ENCODE measurements around the gene YTHDF2. TPM values are rescaled to one million over a fixed set of nuclear protein-coding genes. Genes with fewer than 3 reads are reported as not detected.

YTHDF2 gene
- polyA plus RNA-seq, 1 of the 3 experiments (the other 2 are of a cell fraction), result 45.2 TPM

DNA sequence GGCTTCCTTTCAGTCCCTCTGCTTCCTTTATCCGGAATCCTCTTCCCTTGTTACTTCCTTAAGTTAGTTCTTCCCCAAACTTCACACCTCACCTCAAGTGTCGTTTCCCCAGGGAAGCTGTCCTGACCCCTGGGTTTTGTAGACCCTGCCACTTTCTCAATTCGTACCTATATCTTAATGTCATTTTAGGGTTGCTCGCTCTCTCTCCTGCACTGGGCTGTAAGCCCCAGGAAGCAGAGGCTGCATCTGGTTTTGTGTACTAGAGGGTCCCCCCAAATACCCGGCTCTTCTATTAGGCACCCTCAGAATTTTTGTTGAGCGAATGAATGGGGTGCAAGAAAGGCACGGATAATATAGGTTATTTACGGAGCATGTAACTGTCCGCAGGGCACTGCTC lies 74.6 kb downstream of the YTHDF2 start:
- no peaks in the 10 kb centered on the region for H3F3A ChIP-seq (replicated peaks; ENCODE audit: insufficient read depth)
- H3K4me3 ChIP-seq (ENCODE audit: low read depth in 2 of 2, low read length in 1 of 2), result no peak overlapping the region
- no peak overlapping the region for H3K4me2 ChIP-seq
- peaks cover 0 to 41% of the 10 kb centered on the region in 2 experiments; a peak in 1 of 4 replicates for H3K4me1 ChIP-seq (ENCODE audit: control insufficient read depth in 1 of 2, insufficient read depth in 2 of 2, low read depth in 1 of 2, low read length in 1 of 2)
- no peak overlapping the region for H3K27ac ChIP-seq (ENCODE audit: low read depth in 2 of 2, low read length in 1 of 2)
- no peak for DNase-seq
- 73% methylated on average over 9 of the region's 9 CpGs for WGBS (ENCODE audit: low lambda C conversion rate)
- H3K9me2 ChIP-seq, result no peaks in the 10 kb centered on the region
- TF ChIP-seq JUND (IDR thresholded peaks at IDR 0.05) (no peak), POLR2AphosphoS5 (IDR thresholded peaks at IDR 0.05; ENCODE audit: low read depth, low read length) (no peak), SMC3 (IDR thresholded peaks at IDR 0.05; ENCODE audit: low read depth, low read length) (no peak), NFIC (IDR thresholded peaks at IDR 0.05; ENCODE audit: borderline replicate concordance) (no peak), SIN3A (IDR thresholded peaks at IDR 0.05; ENCODE audit: borderline replicate concordance, low read depth, low read length) (no peak), TAF1 (IDR thresholded peaks at IDR 0.05; ENCODE audit: borderline replicate concordance, low read depth, low read length) (no peak), FOXM1 (IDR thresholded peaks at IDR 0.05; ENCODE audit: low read depth) (no peak), NRF1 (IDR thresholded peaks at IDR 0.05; ENCODE audit: low read depth, low read length) (no peak), TCF12 (IDR thresholded peaks at IDR 0.05) (no peak), ELF1 (IDR thresholded peaks at IDR 0.05) (no peak), EZH2phosphoT487 (IDR thresholded peaks at IDR 0.05; ENCODE audit: borderline replicate concordance, low read depth) (no peak), GATA2 (CRISPR knock-in tag; IDR thresholded peaks at IDR 0.05) (no peak), RCOR1 (IDR thresholded peaks at IDR 0.05; ENCODE audit: low read length) (no peak), YY1 (IDR thresholded peaks at IDR 0.05; ENCODE audit: low read depth) (no peak), FOXJ3 (CRISPR knock-in tag; IDR thresholded peaks at IDR 0.05) (no peak), TEAD4 (IDR thresholded peaks at IDR 0.05; ENCODE audit: borderline replicate concordance, insufficient read depth) (no peak)
- TF ChIP-seq, protein P1, sequence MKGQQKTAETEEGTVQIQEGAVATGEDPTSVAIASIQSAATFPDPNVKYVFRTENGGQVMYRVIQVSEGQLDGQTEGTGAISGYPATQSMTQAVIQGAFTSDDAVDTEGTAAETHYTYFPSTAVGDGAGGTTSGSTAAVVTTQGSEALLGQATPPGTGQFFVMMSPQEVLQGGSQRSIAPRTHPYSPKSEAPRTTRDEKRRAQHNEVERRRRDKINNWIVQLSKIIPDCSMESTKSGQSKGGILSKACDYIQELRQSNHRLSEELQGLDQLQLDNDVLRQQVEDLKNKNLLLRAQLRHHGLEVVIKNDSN (IDR thresholded peaks at IDR 0.05; ENCODE audit: borderline replicate concordance, low read depth), result no peak
- TF ChIP-seq, protein P2, sequence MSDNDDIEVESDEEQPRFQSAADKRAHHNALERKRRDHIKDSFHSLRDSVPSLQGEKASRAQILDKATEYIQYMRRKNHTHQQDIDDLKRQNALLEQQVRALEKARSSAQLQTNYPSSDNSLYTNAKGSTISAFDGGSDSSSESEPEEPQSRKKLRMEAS (IDR thresholded peaks at IDR 0.05; ENCODE audit: low read depth), result no peak
- TF ChIP-seq, protein P3, sequence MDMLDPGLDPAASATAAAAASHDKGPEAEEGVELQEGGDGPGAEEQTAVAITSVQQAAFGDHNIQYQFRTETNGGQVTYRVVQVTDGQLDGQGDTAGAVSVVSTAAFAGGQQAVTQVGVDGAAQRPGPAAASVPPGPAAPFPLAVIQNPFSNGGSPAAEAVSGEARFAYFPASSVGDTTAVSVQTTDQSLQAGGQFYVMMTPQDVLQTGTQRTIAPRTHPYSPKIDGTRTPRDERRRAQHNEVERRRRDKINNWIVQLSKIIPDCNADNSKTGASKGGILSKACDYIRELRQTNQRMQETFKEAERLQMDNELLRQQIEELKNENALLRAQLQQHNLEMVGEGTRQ (IDR thresholded peaks at IDR 0.05; ENCODE audit: borderline replicate concordance, low read depth, low read length), result no peak
- TF ChIP-seq, protein P4, sequence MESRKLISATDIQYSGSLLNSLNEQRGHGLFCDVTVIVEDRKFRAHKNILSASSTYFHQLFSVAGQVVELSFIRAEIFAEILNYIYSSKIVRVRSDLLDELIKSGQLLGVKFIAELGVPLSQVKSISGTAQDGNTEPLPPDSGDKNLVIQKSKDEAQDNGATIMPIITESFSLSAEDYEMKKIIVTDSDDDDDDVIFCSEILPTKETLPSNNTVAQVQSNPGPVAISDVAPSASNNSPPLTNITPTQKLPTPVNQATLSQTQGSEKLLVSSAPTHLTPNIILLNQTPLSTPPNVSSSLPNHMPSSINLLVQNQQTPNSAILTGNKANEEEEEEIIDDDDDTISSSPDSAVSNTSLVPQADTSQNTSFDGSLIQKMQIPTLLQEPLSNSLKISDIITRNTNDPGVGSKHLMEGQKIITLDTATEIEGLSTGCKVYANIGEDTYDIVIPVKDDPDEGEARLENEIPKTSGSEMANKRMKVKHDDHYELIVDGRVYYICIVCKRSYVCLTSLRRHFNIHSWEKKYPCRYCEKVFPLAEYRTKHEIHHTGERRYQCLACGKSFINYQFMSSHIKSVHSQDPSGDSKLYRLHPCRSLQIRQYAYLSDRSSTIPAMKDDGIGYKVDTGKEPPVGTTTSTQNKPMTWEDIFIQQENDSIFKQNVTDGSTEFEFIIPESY (IDR thresholded peaks at IDR 0.05; ENCODE audit: borderline replicate concordance, low read depth), result no peak
- ChIA-PET POLR2A (interaction anchor here (0.9 kb wide), 1 partner anchor 163 kb away, joined by 4 read pairs; the partner anchor contains the start of gene RNU11), CTCF (interaction anchor here (0.7 to 13.7 kb wide), 5 partner anchors 27 to 75 kb away, joined by 3 to 101 read pairs (median 4); partner anchors contain the start of gene YTHDF2)
- H3K79me2 ChIP-seq (ENCODE audit: insufficient read depth), result no peaks in the 10 kb centered on the region
- H2AFZ ChIP-seq (ENCODE audit: low read depth), result no peak overlapping the region
- no peaks in the 10 kb centered on the region for H3K9me3 ChIP-seq
- H3K27me3 ChIP-seq (ENCODE audit: insufficient read depth), result peaks cover 16% of the 10 kb centered on the region
- no peaks in the 10 kb centered on the region for H3K36me3 ChIP-seq (replicated peaks in 1 of 2; ENCODE audit: control insufficient read depth in 1 of 2, insufficient read depth in 2 of 2, low read length in 1 of 2)
- H4K20me1 ChIP-seq (ENCODE audit: insufficient read depth), result no peaks in the 10 kb centered on the region
- no peak overlapping the region for H3K9ac ChIP-seq

All from SK-N-SH (cell line).